GM18502 (cell line): ENCODE data around the gene CXCL12.

ENCODE experiments used
- ATAC-seq: cut with Tn5 transposase; IDR thresholded peaks from one replicate; pipeline ENCODE4 v1.9.1; 2021; ENCODE audit warnings: mild to moderate bottlenecking; ENCODE audit not compliant: unreplicated experiment, poor library complexity

Gene CXCL12

GRCh38 chr10:44385026-44385695 lies at the start of gene CXCL12:
CXCL12 (minus strand) TSS chr10:44385097; CDS start chr10:44385005, 92 bp downstream.
- ATAC-seq = no peak

GRCh38 chr10:44427479-44427878 lies 42.6 kb upstream of the CXCL12 start:
- no peak for ATAC-seq

GRCh38 chr10:44427037-44427436 lies 42.1 kb upstream of the CXCL12 start:
- ATAC-seq = no peak

GRCh38 chr10:44426247-44427034 lies 41.5 kb upstream of the CXCL12 start:
- ATAC-seq = no peak

- no peak for ATAC-seq
Observed at GRCh38 chr10:44425466-44425865, 40.6 kb upstream of the CXCL12 start.

- ATAC-seq = no peak
Observed at GRCh38 chr10:44424957-44425356, 40.1 kb upstream of the CXCL12 start.

GRCh38 chr10:44424298-44424697 lies 39.4 kb upstream of the CXCL12 start:
- ATAC-seq = no peak

- no peak for ATAC-seq
Observed at GRCh38 chr10:44422570-44423101, 37.7 kb upstream of the CXCL12 start.

- ATAC-seq = no peak
Observed at GRCh38 chr10:44422153-44422552, 37.3 kb upstream of the CXCL12 start.

- ATAC-seq = no peak
Observed at GRCh38 chr10:44419790-44420549, 35.1 kb upstream of the CXCL12 start.

GRCh38 chr10:44418637-44419036 lies 33.7 kb upstream of the CXCL12 start:
- ATAC-seq = no peak

GRCh38 chr10:44417761-44418160 lies 32.9 kb upstream of the CXCL12 start:
- no peak for ATAC-seq

- ATAC-seq = no peak
Observed at GRCh38 chr10:44416936-44417335, 32.0 kb upstream of the CXCL12 start.

- ATAC-seq = no peak
Observed at GRCh38 chr10:44416021-44416771, 31.3 kb upstream of the CXCL12 start.

- no peak for ATAC-seq
Observed at GRCh38 chr10:44415121-44415520, 30.2 kb upstream of the CXCL12 start.

GRCh38 chr10:44413416-44413815 lies 28.5 kb upstream of the CXCL12 start:
- ATAC-seq = no peak

GRCh38 chr10:44411251-44411650 lies 26.4 kb upstream of the CXCL12 start:
- no peak for ATAC-seq

GRCh38 chr10:44404741-44405437 lies 20.0 kb upstream of the CXCL12 start:
- no peak for ATAC-seq

- no peak for ATAC-seq
Observed at GRCh38 chr10:44402465-44403195, 17.7 kb upstream of the CXCL12 start.
